HG02973 (cell line): ENCODE data around the gene LCE1B.

Experiments
- ATAC-seq: cut with Tn5 transposase; IDR thresholded peaks from one replicate; pipeline ENCODE4 v1.9.1; 2021; ENCODE audit warnings: moderate library complexity; ENCODE audit not compliant: unreplicated experiment

LCE1B gene

DNA sequence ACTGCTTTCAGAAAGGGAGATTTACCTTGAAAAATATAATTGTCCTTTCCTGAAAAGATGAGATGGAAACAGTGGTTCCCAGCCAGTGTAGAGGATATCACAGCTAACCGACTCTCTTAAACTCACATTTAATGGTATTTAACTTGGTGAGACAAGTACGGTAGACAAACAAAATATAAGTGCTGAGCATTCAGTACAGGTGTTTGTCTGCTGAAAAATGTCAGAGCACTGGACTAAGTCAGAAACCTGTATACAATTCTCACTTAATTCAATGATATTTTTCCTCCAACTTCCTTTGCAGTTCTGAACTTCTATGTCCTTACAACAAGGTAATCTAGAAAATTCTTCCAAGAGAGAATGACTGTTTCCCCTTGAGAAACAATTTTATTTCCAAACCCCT, at the start of gene LCE1B:
Gene LCE1B, plus strand, starts transcription at position 301 of the 400 bp plus-strand sequence. CDS start 476 bp downstream, outside the sequence.
- ATAC-seq: no peak

DNA sequence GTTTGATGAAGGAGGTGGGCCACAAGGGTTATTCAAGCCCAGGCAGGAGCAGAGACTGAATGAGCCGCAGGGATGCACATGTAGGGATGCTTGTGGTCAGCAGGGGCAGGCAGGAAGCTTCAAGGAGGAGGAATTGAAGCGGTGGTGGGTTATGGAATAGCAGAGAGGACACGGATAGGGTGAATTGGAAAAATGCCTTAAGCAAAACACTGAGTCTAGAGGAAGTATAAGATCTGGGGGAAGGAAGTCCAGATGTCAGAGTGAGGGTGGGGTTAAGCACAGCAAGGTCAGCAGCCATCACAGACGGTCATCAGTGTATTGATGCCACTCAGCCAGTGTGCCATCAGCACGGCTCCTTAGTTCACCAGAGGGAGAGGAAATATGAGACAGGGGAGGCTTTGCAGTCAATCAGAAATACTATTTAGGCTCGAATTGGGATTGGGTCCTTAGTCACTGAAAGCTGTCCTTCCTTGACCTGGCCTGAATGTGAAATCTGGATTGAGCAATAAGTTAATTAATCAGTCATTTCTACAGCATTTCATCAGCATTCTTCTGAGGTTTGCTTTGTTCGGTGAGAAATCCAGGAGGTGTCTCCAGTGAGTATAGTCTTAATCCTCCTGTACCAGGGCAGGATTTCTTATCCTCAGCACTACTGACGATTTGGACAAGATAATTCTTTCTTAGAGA, 42.8 kb upstream of the LCE1B start:
- no peak for ATAC-seq

DNA sequence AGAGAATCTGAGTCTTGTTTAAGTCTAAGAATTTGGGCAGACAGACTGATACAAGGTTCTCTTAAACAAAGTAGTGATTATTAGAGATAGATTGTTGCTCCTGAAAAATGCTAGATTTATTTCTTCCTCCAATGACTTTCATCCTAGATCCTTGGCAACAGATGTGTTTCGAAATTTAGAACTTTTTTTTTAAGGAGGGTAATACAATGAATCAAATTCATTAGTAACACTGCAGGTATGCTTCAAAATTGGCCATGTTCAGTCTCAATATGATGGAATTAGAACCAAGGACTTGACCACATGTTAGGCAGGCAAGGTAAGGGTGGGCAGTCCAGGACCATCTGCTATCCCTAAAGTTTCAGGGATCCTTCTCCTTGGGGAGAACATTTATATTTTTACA, 41.4 kb upstream of the LCE1B start:
- ATAC-seq: no peak

GRCh38 chr1:152774875-152775274, 36.9 kb upstream of the LCE1B start, which contains the start of gene LCE1F:
Gene LCE1F, plus strand, starts transcription at chr1:152775140. Its CDS starts 1,232 bp downstream, at chr1:152776372.
- no peak for ATAC-seq

- no peak for ATAC-seq
Measured at GRCh38 chr1:152776361-152776760, 35.4 kb upstream of the LCE1B start.

DNA sequence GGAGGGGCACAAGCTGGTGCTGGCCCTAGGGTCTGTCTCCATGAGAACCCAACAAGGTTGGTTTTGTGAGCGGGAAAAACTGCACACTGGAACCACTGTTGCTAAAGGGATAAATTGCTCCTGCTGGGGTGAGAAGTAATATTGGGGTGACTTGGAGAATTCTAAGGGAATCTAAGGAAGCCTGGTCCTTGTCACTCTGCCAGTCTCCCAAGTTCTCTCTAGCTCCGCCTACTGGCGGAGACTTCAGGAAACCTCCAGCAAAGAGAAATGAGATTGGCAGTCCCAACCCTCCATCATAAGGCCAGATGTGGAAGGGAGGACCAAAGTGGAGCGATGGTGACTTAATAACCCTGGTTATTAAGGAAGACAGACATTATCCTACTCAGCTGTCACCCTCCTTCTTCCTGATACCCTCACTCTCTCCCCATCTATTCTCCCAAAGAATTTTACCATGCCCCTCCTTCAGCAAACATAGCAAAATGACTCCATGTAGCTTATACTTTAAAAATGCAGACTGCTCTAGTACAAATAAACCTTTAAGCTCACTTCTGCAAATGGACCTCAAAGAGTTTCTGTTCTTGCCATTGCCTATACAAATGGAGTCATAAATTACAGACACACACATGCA, 34.1 kb upstream of the LCE1B start:
- no peak for ATAC-seq

DNA sequence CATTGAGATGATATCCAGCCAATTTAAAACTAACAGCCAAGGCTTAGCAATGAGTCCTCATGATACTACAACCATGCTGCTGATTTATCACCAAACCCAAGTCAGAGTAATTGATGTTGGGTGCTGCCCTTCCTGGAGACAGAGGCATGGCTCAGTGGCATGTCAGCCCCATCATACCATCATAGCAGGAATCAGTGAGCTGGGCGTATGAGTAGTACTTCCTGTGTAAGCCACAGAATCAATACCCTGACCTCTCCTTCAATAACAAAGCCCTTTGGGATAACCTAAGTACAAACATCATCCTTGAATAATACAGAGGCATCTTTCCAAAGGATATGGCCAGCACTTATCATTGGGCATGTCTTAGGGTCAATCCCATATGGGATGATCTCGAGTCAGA, 28.7 kb upstream of the LCE1B start:
- no peak for ATAC-seq

DNA sequence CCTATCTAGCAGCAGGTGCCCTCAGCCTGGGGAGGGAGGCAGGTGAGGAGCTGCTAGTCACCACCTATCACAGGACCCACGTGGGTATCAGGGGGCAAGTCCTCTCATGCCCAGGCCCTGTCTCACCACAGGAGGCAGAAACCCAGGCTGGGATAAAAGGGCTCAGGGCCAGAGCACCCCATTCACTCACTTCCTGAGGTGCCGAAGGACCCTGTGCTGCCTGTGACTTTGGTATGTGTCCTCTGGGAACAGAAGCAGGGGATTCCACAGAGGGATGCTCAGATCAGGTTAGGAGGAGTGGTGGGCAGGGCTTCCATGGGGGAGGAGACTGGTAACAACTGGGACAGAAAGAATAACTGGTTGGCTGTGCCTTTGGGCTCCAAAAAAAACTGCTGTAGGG, 25.7 kb upstream of the LCE1B start, which contains the start of gene LCE1E:
Gene LCE1E, plus strand, starts transcription at position 181 of the 400 bp plus-strand sequence. CDS start 1,043 bp downstream, outside the sequence.
- ATAC-seq: no peak

GRCh38 chr1:152795686-152796085, 16.1 kb upstream of the LCE1B start:
- no peak for ATAC-seq

DNA sequence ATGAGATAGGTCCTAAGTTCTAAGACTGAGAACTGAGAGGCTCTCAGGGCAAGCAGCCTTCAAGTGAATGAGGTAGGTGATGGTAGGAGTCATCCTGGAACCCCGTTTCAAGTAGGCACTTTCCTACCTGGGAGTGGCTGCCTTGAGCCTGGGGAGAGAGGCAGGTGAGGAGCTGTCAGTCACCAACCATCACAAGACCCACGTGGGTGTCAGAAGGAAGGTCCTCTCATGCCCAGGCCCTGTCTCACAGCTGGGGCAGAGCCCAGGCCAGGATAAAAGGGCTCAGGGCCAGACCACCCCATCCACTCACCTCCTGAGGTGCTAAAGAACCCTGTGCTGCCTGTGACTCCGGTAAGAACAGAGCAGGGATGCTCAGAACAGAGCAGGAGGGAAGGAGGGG, 15.3 kb upstream of the LCE1B start, which contains the start of gene LCE1D:
Gene LCE1D, plus strand, starts transcription at position 301 of the 400 bp plus-strand sequence. CDS start 1,074 bp downstream, outside the sequence.
- ATAC-seq: no peak

GRCh38 chr1:152801333-152801732, 10.4 kb upstream of the LCE1B start:
- no peak for ATAC-seq

- ATAC-seq: no peak
Measured at GRCh38 chr1:152806576-152806975, 5.2 kb upstream of the LCE1B start, which contains the start of gene LCE1C. Gene LCE1C, minus strand, starts transcription at chr1:152806651. Its CDS starts 1,173 bp downstream, at chr1:152805478.

GRCh38 chr1:152811050-152811449, 721 bp upstream of the LCE1B start:
- ATAC-seq: no peak

DNA sequence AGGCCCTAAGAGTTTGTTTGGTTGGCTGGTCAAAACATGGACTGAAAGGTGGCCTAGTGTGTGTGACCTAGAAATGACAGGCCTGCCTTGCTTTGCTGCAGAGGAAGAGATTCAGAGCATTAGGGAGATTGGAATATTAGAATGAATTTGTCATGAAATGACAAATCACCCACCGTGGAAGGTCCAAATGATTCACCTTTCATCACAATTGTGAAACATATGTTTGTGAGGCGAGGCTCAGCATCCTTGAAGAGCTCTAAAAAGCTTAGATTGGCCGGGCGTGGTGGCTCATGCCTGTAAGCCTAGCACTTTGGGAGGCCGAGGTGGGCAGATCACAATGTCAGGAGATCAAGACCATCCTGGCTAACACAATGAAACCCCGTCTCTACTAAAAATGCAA, 5.5 kb downstream of the LCE1B start:
- ATAC-seq: no peak

- ATAC-seq: no peak
Measured at GRCh38 chr1:152823294-152823693, 11.5 kb downstream of the LCE1B start.

DNA sequence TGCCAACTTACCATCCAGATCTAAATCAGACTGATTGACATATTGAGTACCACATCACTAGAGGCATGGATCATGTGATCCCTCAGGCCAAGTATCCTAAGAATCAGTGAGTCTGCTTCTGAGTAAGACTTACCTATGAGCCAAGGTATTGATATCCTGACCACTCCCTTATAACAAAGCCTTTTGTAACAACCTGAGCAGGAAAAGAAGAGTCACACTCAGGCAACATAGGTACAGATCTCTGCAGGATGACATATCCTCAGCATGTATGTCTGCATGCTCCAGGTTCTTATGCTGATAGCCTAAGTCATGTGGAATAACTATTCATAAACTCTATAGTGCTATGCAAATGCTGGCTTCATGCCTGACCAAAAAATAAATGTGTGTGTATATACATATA, 13.2 kb downstream of the LCE1B start:
- no peak for ATAC-seq

DNA sequence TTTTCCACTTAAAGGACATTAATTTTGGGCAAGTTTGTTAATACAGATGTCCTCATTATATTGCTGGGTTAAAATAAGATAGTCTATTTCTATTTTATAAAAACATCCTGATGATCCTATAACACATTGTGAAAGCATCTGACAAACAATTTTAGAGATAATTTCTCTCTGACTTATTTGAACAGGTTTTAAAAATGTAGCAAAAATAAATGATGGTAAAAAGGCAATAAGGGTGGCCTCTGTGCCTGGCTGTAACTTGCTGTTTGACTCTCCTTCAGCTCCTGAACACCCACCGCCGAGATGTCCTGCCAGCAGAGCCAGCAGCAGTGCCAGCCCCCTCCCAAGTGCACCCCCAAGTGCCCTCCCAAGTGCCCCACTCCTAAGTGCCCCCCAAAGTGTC, 15.4 kb downstream of the LCE1B start, which contains the start of gene LCE1A:
Gene LCE1A, plus strand, starts transcription at position 301 of the 400 bp plus-strand sequence. Its CDS starts 0 bp downstream, at position 301.
- ATAC-seq: no peak

GRCh38 chr1:152836870-152837269, 25.1 kb downstream of the LCE1B start:
- no peak for ATAC-seq

- ATAC-seq: no peak
Measured at GRCh38 chr1:152842556-152842955, 30.8 kb downstream of the LCE1B start, which contains the start of gene LCE6A. Gene LCE6A, plus strand, starts transcription at chr1:152842856. Its CDS starts 665 bp downstream, at chr1:152843521.

GRCh38 chr1:152855661-152856060, 43.9 kb downstream of the LCE1B start:
- ATAC-seq: no peak

DNA sequence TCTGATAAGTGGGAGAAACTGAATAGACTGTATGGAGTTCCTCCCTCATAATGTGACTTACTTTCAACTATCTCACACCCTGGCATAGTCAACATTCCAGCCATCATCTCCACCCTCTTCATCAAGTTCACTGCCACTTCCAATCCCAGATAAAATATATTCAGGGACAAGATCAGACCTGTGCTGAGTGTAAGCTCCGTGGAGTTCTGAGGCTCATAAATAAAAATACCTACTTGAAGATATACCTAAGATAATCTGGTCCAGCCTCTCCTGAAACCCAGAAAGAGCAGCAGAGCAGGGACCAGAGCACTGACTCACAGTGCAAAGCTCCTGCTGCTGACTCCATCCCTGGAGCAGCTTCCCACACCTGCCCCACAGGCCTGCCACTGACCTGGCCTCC, 46.3 kb downstream of the LCE1B start:
- ATAC-seq: no peak

DNA sequence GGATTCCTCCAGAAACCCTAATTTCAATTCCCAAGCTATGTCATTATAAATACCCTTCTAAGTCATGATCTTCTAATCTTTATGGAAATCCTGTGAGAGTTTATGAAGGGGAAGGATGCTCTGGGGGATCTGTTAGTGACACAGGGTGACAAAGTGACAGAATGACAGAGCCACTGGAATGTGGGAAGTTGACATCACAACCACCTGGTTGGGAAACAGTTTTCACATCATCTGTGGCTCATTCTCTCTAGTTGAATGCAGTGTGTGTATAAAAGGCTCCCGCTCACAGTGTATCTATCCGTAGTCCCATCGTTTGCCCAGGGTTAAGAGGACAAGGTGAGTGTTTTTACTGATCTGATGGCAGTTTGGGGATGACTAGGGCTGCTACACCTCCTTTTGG, 47.9 kb downstream of the LCE1B start, which contains the start of gene LCE7A:
Gene LCE7A, plus strand, starts transcription at position 301 of the 400 bp plus-strand sequence. CDS start 702 bp downstream, outside the sequence.
- no peak for ATAC-seq
